ENCODE data around the gene SRL.
"Not testable (repeated sequence)": the region's sequence is repeated elsewhere in the genome, so short reads cannot be mapped to it uniquely, and the experiment has no call there.

SRL gene

GRCh38 chr16:4158143-4159093 lies 83.5 kb downstream of the SRL start:
- no peak for TF ChIP-seq CTCF (IDR thresholded peaks at IDR 0.05; ENCODE audit: low read depth, low read length, missing control alignments)
- Histone ChIP-seq H3K27ac (no peak overlapping the region), H3K27me3 (replicated peaks) (no peaks in the 10 kb centered on the region), H3K4me3 (ENCODE audit: low read depth, low read length) (no peak overlapping the region), H3K36me3 (replicated peaks) (no peaks in the 10 kb centered on the region)
- DNase-seq = no peak
- in situ Hi-C loops (cut with HindIII; ENCODE audit: low pct_ligation_motif_present, low sequenced_read_pairs) = no loop called here

GRCh38 chr16:4157376-4157825 lies 84.5 kb downstream of the SRL start:
- no peaks in the 10 kb centered on the region for H3K36me3 ChIP-seq (replicated peaks)
- no peaks in the 10 kb centered on the region for H3K27me3 ChIP-seq (replicated peaks)
- no peak overlapping the region for H3K27ac ChIP-seq
- H3K4me3 ChIP-seq (ENCODE audit: low read depth, low read length) = no peak overlapping the region
- in situ Hi-C loops (cut with HindIII; ENCODE audit: low pct_ligation_motif_present, low sequenced_read_pairs) = no loop called here
- no peak for TF ChIP-seq CTCF (IDR thresholded peaks at IDR 0.05; ENCODE audit: low read depth, low read length, missing control alignments)
- no peak for DNase-seq

- H3K36me3 ChIP-seq (replicated peaks); in situ Hi-C loops (cut with HindIII; ENCODE audit: low pct_ligation_motif_present, low sequenced_read_pairs); H3K4me3 ChIP-seq (ENCODE audit: low read depth, low read length); H3K27me3 ChIP-seq (replicated peaks); H3K27ac ChIP-seq; DNase-seq: not testable (repeated sequence)
Measured at GRCh38 chr16:4156503-4156902, 85.4 kb downstream of the SRL start.

- H3K36me3 ChIP-seq (replicated peaks); in situ Hi-C loops (cut with HindIII; ENCODE audit: low pct_ligation_motif_present, low sequenced_read_pairs): not testable (repeated sequence)
Measured at GRCh38 chr16:4153364-4153763, 88.5 kb downstream of the SRL start.

GRCh38 chr16:4152267-4152666 lies 89.6 kb downstream of the SRL start:
- in situ Hi-C loops (cut with HindIII; ENCODE audit: low pct_ligation_motif_present, low sequenced_read_pairs) = no loop called here
- TF ChIP-seq CTCF (IDR thresholded peaks at IDR 0.05; ENCODE audit: low read depth, low read length, missing control alignments) = no peak

More at GRCh38 chr16:4153364-4153763, 88.5 kb downstream of the SRL start:
- H3K27me3 ChIP-seq (replicated peaks); DNase-seq; H3K27ac ChIP-seq; H3K4me3 ChIP-seq (ENCODE audit: low read depth, low read length): not testable (repeated sequence)

GRCh38 chr16:4147236-4147635 lies 94.6 kb downstream of the SRL start:
- Histone ChIP-seq H3K27ac (no peak overlapping the region), H3K4me3 (ENCODE audit: low read depth, low read length) (no peak overlapping the region), H3K36me3 (replicated peaks) (no peaks in the 10 kb centered on the region), H3K27me3 (replicated peaks) (no peaks in the 10 kb centered on the region)
- TF ChIP-seq CTCF (IDR thresholded peaks at IDR 0.05; ENCODE audit: low read depth, low read length, missing control alignments) = no peak
- in situ Hi-C loops (cut with HindIII; ENCODE audit: low pct_ligation_motif_present, low sequenced_read_pairs) = no loop called here
- DNase-seq = no peak

More at GRCh38 chr16:4152267-4152666, 89.6 kb downstream of the SRL start:
- Histone ChIP-seq H3K27ac (no peak overlapping the region), H3K4me3 (ENCODE audit: low read depth, low read length) (no peak overlapping the region), H3K36me3 (replicated peaks) (no peaks in the 10 kb centered on the region), H3K27me3 (replicated peaks) (no peaks in the 10 kb centered on the region)
- no peak for DNase-seq
